Spleen (tissue), 11 donors: ENCODE measurements around the gene BMPR1A. TPM values are rescaled to one million over a fixed set of nuclear protein-coding genes. Genes with fewer than 3 reads are reported as not detected.
A peak's percentile ranks its signal among the peaks of the same experiment; 100 is the strongest.

ENCODE experiments used
- DNase-seq: peaks from one replicate; pipeline ENCODE4 v3.0.0-alpha.2; 2020
- H3K27ac ChIP-seq, 8 donors: fragments of 200-600 bp; sonication (generic) in 7 of 8; 1 replicate in 4 of 8; 2 replicates in 4 of 8; pipeline versions ENCODE4 v1.5.0 to v1.8.0; 2016 to 2021; ENCODE audit warnings: inconsistent platforms in 4 of 8, mild to moderate bottlenecking in 4 of 8, moderate library complexity in 1 of 8
- H3K27me3 ChIP-seq, 7 donors: fragments of 200-600 bp; sonication (generic) in 6 of 7; replicated peaks in 1 of 7; 1 replicate in 4 of 7; 2 replicates in 3 of 7; pipeline versions ENCODE4 v1.5.0 to v1.8.0; 2016 to 2021; ENCODE audit warnings: inconsistent platforms in 3 of 7, mild to moderate bottlenecking in 1 of 7
- H3K36me3 ChIP-seq, 6 donors: fragments of 200-600 bp; sonication (generic) in 5 of 6; 1 replicate in 4 of 6; 2 replicates in 2 of 6; pipeline versions ENCODE4 v1.5.0 to v1.8.0; 2016 to 2021; ENCODE audit warnings: inconsistent platforms in 2 of 6
- H3K4me1 ChIP-seq, 6 donors: fragments of 200-600 bp; sonication (generic) in 5 of 6; 1 replicate in 3 of 6; 2 replicates in 3 of 6; pipeline versions ENCODE4 v1.5.0 to v1.8.0; 2016 to 2021; ENCODE audit warnings: inconsistent platforms in 3 of 6
- H3K4me3 ChIP-seq, 8 donors: fragments of 200-600 bp; sonication (generic) in 7 of 8; 1 replicate in 4 of 8; 2 replicates in 4 of 8; pipeline versions ENCODE4 v1.5.0 to v1.8.0; 2016 to 2021; ENCODE audit warnings: inconsistent platforms in 4 of 8, mild to moderate bottlenecking in 4 of 8, moderate library complexity in 2 of 8
- H3K9me3 ChIP-seq, 8 donors: fragments of 200-600 bp; sonication (generic) in 7 of 8; 1 replicate in 4 of 8; 2 replicates in 4 of 8; pipeline versions ENCODE4 v1.5.0 to v1.8.0; 2016 to 2021; ENCODE audit warnings: inconsistent platforms in 4 of 8
- CTCF ChIP-seq, 11 experiments: fragments of 200-600 bp in 7 of 11; fragments of 450-650 bp in 4 of 11; sonication (generic) in 4 of 11; IDR thresholded peaks in 8 of 11; conservative IDR thresholded peaks in 3 of 11; 1 replicate in 7 of 11; 2 replicates in 4 of 11; pipeline versions ENCODE4 v1.4.0 to v1.8.0; 2016 to 2021; ENCODE audit warnings: antibody characterized with exemption in 11 of 11, inconsistent platforms in 4 of 11, mild to moderate bottlenecking in 1 of 11
- POLR2A ChIP-seq, 3 donors: fragments of 450-650 bp; IDR thresholded peaks; one replicate each; pipeline ENCODE4 v1.5.1; 2017; ENCODE audit warnings: antibody characterized with exemption in 3 of 3, mild to moderate bottlenecking in 1 of 3
- POLR2AphosphoS5 ChIP-seq, 3 donors: sonication (generic); formaldehyde crosslinking; IDR thresholded peaks; one replicate each; pipeline ENCODE4 v1.5.1; 2017; ENCODE audit warnings: antibody characterized with exemption in 3 of 3
- WGBS, 5 donors: extraction: QIAGEN DNeasy Blood & Tissue Kit in 3 of 5; methylation state at CpG; one replicate each; pipeline versions ENCODE4 v1.1.5 to v1.1.7; 2013 to 2018; 5-methylcytosine and 5-hydroxymethylcytosine counted together
- intact Hi-C: fragments of 100-400 bp; cut with DNase I; formaldehyde crosslinking; loops from one replicate; pipeline ENCODE4 v1.15.0; 2023; ENCODE audit warnings: low total_unique reads
- polyA plus RNA-seq, 3 donors: library from polyadenylated mRNA; stranded (reverse); fragments of 200-250 nt; gene quantifications; one replicate each; pipeline ENCODE4 v1.2.1, GENCODE V29; 2013
- total RNA-seq, 7 donors: library from RNA; depleted of rRNA in 3 of 7; stranded (reverse); fragments of >200 nt in 3 of 7; fragmentation: NEBNext Ultra II Directional in 4 of 7; extraction: Animal tissue kit (Norgen Biotek cat#: 25700) in 4 of 7; gene quantifications; one replicate each; pipeline versions ENCODE4 v1.1.0 to v1.2.1, GENCODE V29; 2016 to 2021
- donor health status: healthy with polysubstance abuse.
- donor health status: DM: no; HTN: no; CAD: no; lungs with moderate emphysema.
- donor health status: DM: no; HTN: no; CAD: no.
- donor health status: Bipolar disorder and iron deficiency.
- donor health status: healthy.
- donor health status: DM: no; HTN: no; CAD: no.
- donor health status: DM: yes; HTN: yes; CAD: no.

Gene BMPR1A
- total and polyA plus RNA-seq, 10 donors = 1.3 to 17.9 (median 10.2) TPM

- 54 to 83% (median 65%) methylated on average over 13 to 15 of the region's 15 CpGs for WGBS, 5 donors
- H3K4me3 ChIP-seq = peak overlapping the region in 6 of 8 donors; percentile 39 to 72 (median 54)
- peak overlapping the region; percentile 49 to 87 (median 76) for H3K27ac ChIP-seq
- intact Hi-C loops = no loop called here
- H3K9me3 ChIP-seq = peaks cover 0 to 27% (median 20%) of the 10 kb centered on the region in 8 donors
- H3K36me3 ChIP-seq = no peaks in the 10 kb centered on the region
- H3K27me3 ChIP-seq = peaks cover 0 to 4% (median 0%) of the 10 kb centered on the region in 7 donors
- peaks cover 0 to 58% (median 31%) of the 10 kb centered on the region in 6 donors for H3K4me1 ChIP-seq
- peak; percentile 50 to 77 (median 73) for TF ChIP-seq POLR2AphosphoS5 (IDR thresholded peaks at IDR 0.05)
- TF ChIP-seq CTCF (IDR thresholded peaks at IDR 0.05 in 8 of 11, conservative IDR thresholded peaks at IDR 0.05 in 3 of 11) = no peak
- DNase-seq = peak; percentile 82
Observed at GRCh38 chr10:86953747-86954680, 197.6 kb downstream of the BMPR1A start.

GRCh38 chr10:86954681-86955500 lies 198.5 kb downstream of the BMPR1A start:
- no peak for TF ChIP-seq POLR2A (IDR thresholded peaks at IDR 0.05)
- TF ChIP-seq CTCF (IDR thresholded peaks at IDR 0.05 in 8 of 11, conservative IDR thresholded peaks at IDR 0.05 in 3 of 11) = no peak
- TF ChIP-seq POLR2AphosphoS5 (IDR thresholded peaks at IDR 0.05) = no peak
- H3K4me1 ChIP-seq = peaks cover 1 to 67% (median 37%) of the 10 kb centered on the region in 6 donors
- intact Hi-C loops = no loop called here
- H3K27ac ChIP-seq = peak overlapping the region; percentile 49 to 87 (median 76)
- 65 to 76% (median 75%) methylated on average over 11 to 13 of the region's 13 CpGs for WGBS, 5 donors
- no peaks in the 10 kb centered on the region for H3K36me3 ChIP-seq
- H3K27me3 ChIP-seq = peaks cover 0 to 12% (median 0%) of the 10 kb centered on the region in 7 donors
- peak overlapping the region in 7 of 8 donors; percentile 36 to 72 (median 51) for H3K4me3 ChIP-seq
- peaks cover 0 to 27% (median 20%) of the 10 kb centered on the region in 8 donors for H3K9me3 ChIP-seq
- DNase-seq = peak; percentile 66

- Histone ChIP-seq H3K4me1 (peaks cover 7 to 74% (median 40%) of the 10 kb centered on the region in 6 donors), H3K36me3 (no peaks in the 10 kb centered on the region), H3K9me3 (peaks cover 0 to 27% (median 20%) of the 10 kb centered on the region in 8 donors), H3K27ac (peak overlapping the region; percentile 49 to 87 (median 76)), H3K27me3 (peaks cover 0 to 19% (median 0%) of the 10 kb centered on the region in 7 donors), H3K4me3 (peak overlapping the region; percentile 27 to 72 (median 50))
- 45 to 56% (median 50%) methylated on average over 15 to 16 of the region's 16 CpGs for WGBS, 5 donors
- peak; percentile 31 to 80 (median 72) for TF ChIP-seq POLR2AphosphoS5 (IDR thresholded peaks at IDR 0.05)
- no peak for TF ChIP-seq CTCF (IDR thresholded peaks at IDR 0.05 in 8 of 11, conservative IDR thresholded peaks at IDR 0.05 in 3 of 11)
- peak; percentile 82 for DNase-seq
- intact Hi-C loops = no loop called here
Observed at GRCh38 chr10:86955501-86956194, 199.2 kb downstream of the BMPR1A start.
